Fibroblast of pulmonary artery (primary cell): ENCODE data around the gene GNG12.
A peak's percentile ranks its signal among the peaks of the same experiment; 100 is the strongest.

ENCODE experiments used
- DNase-seq: peaks from one replicate; pipeline ENCODE4 v3.0.0-alpha.2; 2010; ENCODE audit warnings: low read depth
- H3K4me3 ChIP-seq: replicated peaks from 2 replicates; pipeline ENCODE4 v1.5.1; 2011; ENCODE audit warnings: low read depth, mild to moderate bottlenecking, control low read depth, low read length, moderate library complexity
- TF ChIP-seq, protein P1 (sequence below): IDR thresholded peaks from 2 replicates; pipeline ENCODE4 v1.5.1; 2011; ENCODE audit warnings: mild to moderate bottlenecking, control low read depth, low read length, inconsistent platforms; ENCODE audit errors: missing control alignments

The GNG12 gene

DNA sequence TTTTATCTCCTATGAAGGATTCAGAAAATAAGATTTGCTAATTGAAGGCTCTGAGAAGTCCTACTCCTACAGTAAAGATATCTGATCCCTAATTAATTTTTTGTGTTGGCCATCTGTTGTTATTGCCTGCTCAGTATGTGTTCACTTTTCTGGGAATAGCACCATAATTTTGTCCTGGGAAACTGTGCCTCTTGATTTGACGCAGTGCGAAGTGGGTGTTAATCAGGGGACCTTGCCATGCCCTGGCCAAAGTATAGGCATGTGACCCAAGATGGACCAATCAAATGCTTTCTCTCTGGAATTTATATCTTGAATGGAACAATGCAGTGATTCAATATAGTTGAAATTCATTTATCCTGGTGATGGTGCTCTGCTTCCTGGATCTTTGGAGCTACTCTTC, 30.4 kb upstream of the GNG12 start:
- TF ChIP-seq, protein P1, sequence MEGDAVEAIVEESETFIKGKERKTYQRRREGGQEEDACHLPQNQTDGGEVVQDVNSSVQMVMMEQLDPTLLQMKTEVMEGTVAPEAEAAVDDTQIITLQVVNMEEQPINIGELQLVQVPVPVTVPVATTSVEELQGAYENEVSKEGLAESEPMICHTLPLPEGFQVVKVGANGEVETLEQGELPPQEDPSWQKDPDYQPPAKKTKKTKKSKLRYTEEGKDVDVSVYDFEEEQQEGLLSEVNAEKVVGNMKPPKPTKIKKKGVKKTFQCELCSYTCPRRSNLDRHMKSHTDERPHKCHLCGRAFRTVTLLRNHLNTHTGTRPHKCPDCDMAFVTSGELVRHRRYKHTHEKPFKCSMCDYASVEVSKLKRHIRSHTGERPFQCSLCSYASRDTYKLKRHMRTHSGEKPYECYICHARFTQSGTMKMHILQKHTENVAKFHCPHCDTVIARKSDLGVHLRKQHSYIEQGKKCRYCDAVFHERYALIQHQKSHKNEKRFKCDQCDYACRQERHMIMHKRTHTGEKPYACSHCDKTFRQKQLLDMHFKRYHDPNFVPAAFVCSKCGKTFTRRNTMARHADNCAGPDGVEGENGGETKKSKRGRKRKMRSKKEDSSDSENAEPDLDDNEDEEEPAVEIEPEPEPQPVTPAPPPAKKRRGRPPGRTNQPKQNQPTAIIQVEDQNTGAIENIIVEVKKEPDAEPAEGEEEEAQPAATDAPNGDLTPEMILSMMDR: no peak
- DNase-seq: no peak
- no peak overlapping the region for H3K4me3 ChIP-seq

DNA sequence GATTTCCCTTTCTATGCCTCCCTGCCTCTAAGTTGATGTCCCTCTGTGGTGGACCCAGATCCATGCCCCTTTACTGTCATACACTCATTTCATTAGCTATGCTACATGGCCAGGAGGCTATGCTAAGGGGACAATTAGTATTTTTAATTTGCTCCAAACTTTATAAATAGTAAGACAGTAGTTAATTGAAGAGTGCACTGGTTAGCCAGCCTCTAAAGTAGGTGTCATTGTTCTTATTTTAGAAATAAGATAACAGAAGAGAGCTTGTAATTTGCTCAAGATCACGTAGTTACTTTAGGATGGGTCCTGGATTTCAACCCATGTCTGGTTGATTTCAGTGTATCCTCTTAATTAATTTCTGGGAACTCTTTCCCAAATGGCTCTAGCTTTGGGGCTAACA, 29.4 kb upstream of the GNG12 start:
- no peak for DNase-seq
- TF ChIP-seq, protein P1: no peak
- no peak overlapping the region for H3K4me3 ChIP-seq

DNA sequence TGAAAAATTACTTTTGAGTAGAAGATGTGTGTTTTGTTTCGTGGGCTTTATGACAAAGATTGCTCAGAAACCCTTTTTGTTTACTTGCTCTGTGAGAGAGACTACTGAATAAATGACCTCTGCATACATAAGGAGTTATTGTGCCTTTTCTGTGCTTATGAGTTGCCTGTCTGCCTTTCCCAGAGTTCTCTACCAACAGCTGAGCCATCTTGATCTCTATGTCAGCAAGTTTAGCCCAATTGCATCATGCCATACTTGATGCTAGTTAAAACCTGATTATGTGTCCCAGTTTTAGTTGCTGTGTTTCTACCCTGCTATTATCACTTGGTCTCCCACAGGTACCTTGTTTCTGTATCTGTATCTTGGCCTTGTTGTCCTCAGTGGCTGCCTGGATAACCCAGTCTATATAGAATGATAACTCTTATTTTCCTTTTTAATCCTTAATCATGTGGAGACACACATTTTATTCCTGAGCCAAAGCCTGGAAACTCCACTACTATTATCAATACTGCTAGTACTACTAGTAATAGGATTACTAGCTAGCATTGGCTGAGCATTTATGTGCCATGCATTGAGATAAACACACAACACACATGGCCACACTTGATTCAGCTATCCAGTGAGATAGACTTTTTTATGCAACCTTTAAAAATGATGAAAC, 28.7 kb upstream of the GNG12 start:
- no peak for DNase-seq
- H3K4me3 ChIP-seq: no peak overlapping the region
- TF ChIP-seq, protein P1: no peak

DNA sequence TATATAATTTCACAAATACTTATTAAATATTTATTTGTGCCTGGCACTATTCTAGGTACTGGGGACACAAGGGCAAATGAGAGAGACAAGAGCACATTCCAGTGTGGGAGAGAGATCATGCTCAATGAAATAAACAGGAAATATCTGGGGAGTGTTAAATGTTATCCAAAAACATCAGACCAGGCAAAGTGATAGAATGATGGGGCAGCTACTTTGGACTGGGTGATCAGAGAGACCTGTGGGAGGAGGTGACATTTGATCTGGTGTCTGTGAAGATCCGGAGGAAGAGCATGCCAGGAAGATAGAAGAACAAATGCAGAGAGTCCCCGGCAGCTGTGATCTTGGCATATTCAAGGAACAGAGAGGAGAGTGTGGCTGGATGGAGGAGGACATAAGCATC, 27.5 kb upstream of the GNG12 start:
- TF ChIP-seq, protein P1: no peak
- H3K4me3 ChIP-seq: no peak overlapping the region
- DNase-seq: no peak

DNA sequence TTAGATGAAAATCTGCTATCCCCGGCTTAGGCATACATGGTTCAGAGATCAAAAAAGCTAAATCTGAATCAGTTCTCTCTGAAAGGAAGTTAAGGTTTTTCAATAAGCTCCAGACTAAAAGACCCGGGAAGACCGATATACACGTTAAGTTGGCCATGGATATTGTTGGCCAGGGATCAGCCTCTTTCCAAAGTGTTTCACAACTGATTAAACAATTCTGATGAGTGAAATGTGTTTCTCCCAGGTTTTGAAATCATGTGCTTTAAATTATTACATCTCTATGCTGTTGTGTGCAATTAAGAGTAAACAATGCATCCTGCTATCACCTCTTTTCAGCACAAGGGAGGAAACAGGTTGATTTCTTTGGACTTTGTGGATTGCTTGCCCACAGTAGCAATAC, 23.7 kb upstream of the GNG12 start:
- TF ChIP-seq, protein P1: no peak

DNA sequence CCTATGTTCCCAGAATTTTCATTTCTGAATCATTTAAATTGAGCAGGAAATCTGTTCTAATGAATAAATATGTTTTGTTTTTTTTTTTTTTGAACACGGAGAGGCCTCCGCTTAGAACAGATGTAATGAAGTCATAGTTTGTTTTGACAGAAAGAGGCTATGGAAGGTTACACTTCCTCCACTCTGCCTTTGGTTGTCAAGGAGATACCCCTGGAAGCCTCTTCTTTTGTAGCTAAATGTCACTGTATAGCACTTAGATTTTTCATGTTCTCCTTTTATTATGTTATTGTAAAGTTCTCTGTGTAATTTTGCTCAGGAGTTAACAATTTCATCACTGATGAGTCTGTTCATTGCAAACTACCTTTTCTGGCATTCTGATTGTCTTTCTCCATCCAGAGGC, 22.7 kb upstream of the GNG12 start:
- DNase-seq: peak; percentile 47
- TF ChIP-seq, protein P1: no peak
- H3K4me3 ChIP-seq: no peak overlapping the region

More for the DNA sequence above, 23.7 kb upstream of the GNG12 start:
- no peak for DNase-seq
- H3K4me3 ChIP-seq: no peak overlapping the region

DNA sequence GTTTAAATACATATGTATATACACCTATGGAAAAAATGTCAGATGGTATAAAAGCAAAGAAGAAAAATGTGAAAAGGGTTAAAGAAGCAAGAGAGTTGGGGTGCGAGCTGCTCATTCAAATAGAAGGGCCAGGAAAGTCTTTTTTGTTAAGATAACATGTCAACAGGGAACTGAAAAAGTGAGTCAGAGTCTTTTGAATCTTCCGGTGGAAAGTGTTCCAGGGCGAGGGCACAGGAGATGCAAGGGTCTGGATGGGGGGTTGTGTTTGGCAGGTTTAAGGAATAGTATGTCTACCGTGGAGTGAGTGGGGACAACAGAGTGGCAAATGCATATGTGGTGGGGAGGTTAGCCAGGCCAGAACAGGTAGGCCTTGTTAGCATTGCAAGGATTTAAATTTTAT, 22.2 kb upstream of the GNG12 start:
- TF ChIP-seq, protein P1: no peak
- no peak overlapping the region for H3K4me3 ChIP-seq
- DNase-seq: peak; percentile 21
